Measurements from ENCODE around the gene DDX3Y. TPM values are rescaled to one million over a fixed set of nuclear protein-coding genes. Genes with fewer than 3 reads are reported as not detected.
A peak's percentile ranks its signal among the peaks of the same experiment; 100 is the strongest.

DDX3Y gene
- total RNA-seq (2011; cell fraction: chromatin; rRNA removed; ENCODE audit: low replicate concordance): not detected in 2 replicates
- not detected in 2 replicates for total RNA-seq (2011; cell fraction: nucleolus; rRNA removed)
- total RNA-seq (2011; cell fraction: nucleoplasm; rRNA removed): not detected in 2 replicates
- total RNA-seq (2014; rRNA removed) (not detected in 2 replicates), total RNA-seq (2014; rRNA removed; fragmentation: Illumina TruSeq; extraction: Trizol) (not detected in 2 replicates), total RNA-seq (2015; rRNA removed; fragmentation: Illumina TruSeq; extraction: Trizol) (not detected in 2 replicates), total RNA-seq (2021) (0.18 and 0.38 TPM in 2 replicates), polyA plus RNA-seq (2011; rRNA removed) (not detected in 2 replicates), polyA plus RNA-seq (2014; fragmentation: Illumina TruSeq; extraction: Trizol) (not detected in 2 replicates), polyA plus RNA-seq (2014; fragmentation: Nextera tagmentation; extraction: Ambion mirVana) (not detected), polyA plus RNA-seq (2014; rRNA removed) (not detected in 2 replicates), polyA minus RNA-seq (2011; rRNA and poly(A)+ RNA removed) (not detected in 2 replicates), Bru-seq, nascent RNA (percentile 22 among the genes with signal in this experiment), BruChase-seq, experiment 1, labeled RNA remaining after a 2-hour chase (percentile 20 among the genes with signal in this experiment), BruChase-seq, experiment 2, labeled RNA remaining after a 6-hour chase (percentile 19 among the genes with signal in this experiment)
- not detected in 2 replicates for polyA plus RNA-seq (2011; cell fraction: cytosol; rRNA removed)
- polyA plus RNA-seq (2011; cell fraction: nucleus; rRNA removed): not detected in 2 replicates
- not detected in 2 replicates for polyA plus RNA-seq (2012)
- 1.1 TPM in 1 of 2 replicates, not detected in the other for polyA minus RNA-seq (2011; cell fraction: cytosol; rRNA and poly(A)+ RNA removed)
- not detected in 2 replicates for polyA minus RNA-seq (2011; cell fraction: nucleus; rRNA and poly(A)+ RNA removed)
- long read RNA-seq, experiment 1: 0 reads
- long read RNA-seq, experiment 2: 0 reads
- long read RNA-seq, experiment 3: 0 reads

GRCh38 chrY:12904618-12905516 is at the start of gene DDX3Y:
DDX3Y (plus strand) TSS chrY:12904868; CDS start chrY:12904937, 69 bp downstream.
- no peaks in the 10 kb centered on the region for H3K9me1 ChIP-seq (ENCODE audit: control insufficient read depth, insufficient read depth, low read length)
- H3K9ac ChIP-seq (ENCODE audit: insufficient read depth in 1 of 2, low read depth in 2 of 2, low read length in 2 of 2): no peak within 1 kb of the TSS
- CTCF ChIA-PET (ENCODE audit: low intra/inter-chr PET ratio): no interaction called here
- no peak within 1 kb of the TSS for H3K4me2 ChIP-seq (ENCODE audit: insufficient read depth, low read length)
- no peak within 1 kb of the TSS for H3K4me3 ChIP-seq
- WGBS (ENCODE audit: insufficient coverage, low coverage, missing lambda C conversion rate): no CpG with 5 or more reads among the region's 54 CpGs
- no peak within 1 kb of the TSS for H3K27ac ChIP-seq (ENCODE audit: extremely low read depth, low read depth, low read length)
- intact Hi-C loops (cut with micrococcal nuclease): no loop called here
- TF ChIP-seq KDM2B (CRISPR knock-in tag; IDR thresholded peaks at IDR 0.05): no peak
- no peak for TF ChIP-seq ZNF239 (CRISPR knock-in tag; IDR thresholded peaks at IDR 0.05)
- TF ChIP-seq HNRNPUL1 (IDR thresholded peaks at IDR 0.05; ENCODE audit: low read length): no peak
- no peak for TF ChIP-seq ZNF384 (IDR thresholded peaks at IDR 0.05; ENCODE audit: low read depth, low read length)
- TF ChIP-seq, protein P1, sequence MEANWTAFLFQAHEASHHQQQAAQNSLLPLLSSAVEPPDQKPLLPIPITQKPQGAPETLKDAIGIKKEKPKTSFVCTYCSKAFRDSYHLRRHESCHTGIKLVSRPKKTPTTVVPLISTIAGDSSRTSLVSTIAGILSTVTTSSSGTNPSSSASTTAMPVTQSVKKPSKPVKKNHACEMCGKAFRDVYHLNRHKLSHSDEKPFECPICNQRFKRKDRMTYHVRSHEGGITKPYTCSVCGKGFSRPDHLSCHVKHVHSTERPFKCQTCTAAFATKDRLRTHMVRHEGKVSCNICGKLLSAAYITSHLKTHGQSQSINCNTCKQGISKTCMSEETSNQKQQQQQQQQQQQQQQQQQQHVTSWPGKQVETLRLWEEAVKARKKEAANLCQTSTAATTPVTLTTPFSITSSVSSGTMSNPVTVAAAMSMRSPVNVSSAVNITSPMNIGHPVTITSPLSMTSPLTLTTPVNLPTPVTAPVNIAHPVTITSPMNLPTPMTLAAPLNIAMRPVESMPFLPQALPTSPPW (CRISPR knock-in tag; IDR thresholded peaks at IDR 0.05): no peak
- TF ChIP-seq, protein P2, sequence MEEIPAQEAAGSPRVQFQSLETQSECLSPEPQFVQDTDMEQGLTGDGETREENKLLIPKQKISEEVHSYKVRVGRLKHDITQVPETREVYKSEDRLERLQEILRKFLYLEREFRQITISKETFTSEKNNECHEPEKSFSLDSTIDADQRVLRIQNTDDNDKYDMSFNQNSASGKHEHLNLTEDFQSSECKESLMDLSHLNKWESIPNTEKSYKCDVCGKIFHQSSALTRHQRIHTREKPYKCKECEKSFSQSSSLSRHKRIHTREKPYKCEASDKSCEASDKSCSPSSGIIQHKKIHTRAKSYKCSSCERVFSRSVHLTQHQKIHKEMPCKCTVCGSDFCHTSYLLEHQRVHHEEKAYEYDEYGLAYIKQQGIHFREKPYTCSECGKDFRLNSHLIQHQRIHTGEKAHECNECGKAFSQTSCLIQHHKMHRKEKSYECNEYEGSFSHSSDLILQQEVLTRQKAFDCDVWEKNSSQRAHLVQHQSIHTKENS (CRISPR knock-in tag; IDR thresholded peaks at IDR 0.05): no peak
- no peak for TF ChIP-seq DACH1 (IDR thresholded peaks at IDR 0.05; ENCODE audit: partially characterized antibody)
- TF ChIP-seq NELFE (IDR thresholded peaks at IDR 0.05; ENCODE audit: insufficient read depth, insufficient read length): no peak
- TF ChIP-seq ASH1L (IDR thresholded peaks at IDR 0.05; ENCODE audit: borderline replicate concordance, low read depth, partially characterized antibody): no peak
- no peak for TF ChIP-seq HIVEP1 (CRISPR knock-in tag; IDR thresholded peaks at IDR 0.05)
- no peak for TF ChIP-seq HDAC1 (IDR thresholded peaks at IDR 0.05)
- TF ChIP-seq RBFOX2 (IDR thresholded peaks at IDR 0.05; ENCODE audit: low read depth, low read length): no peak
- TF ChIP-seq SMARCA4 (IDR thresholded peaks at IDR 0.05): no peak
- no peak for TF ChIP-seq CBX8 (IDR thresholded peaks at IDR 0.05; ENCODE audit: borderline replicate concordance, extremely low read depth, low read depth, low read length, poor library complexity, severe bottlenecking)
- no peak for TF ChIP-seq TCF7 (IDR thresholded peaks at IDR 0.05; ENCODE audit: borderline replicate concordance)
- H2AFZ ChIP-seq (ENCODE audit: low read depth, low read length): no peak within 1 kb of the TSS
- DNase-seq (ENCODE audit: extremely low read depth in 1 of 4, low spot score in 3 of 4) (no peak), ATAC-seq (no peak), FAIRE-seq (no peak)
- no peaks in the 10 kb centered on the region for H3K4me1 ChIP-seq (replicated peaks in 1 of 2; ENCODE audit: control insufficient read depth in 2 of 2, insufficient read depth in 2 of 2, low read length in 2 of 2)
- H3K36me3 ChIP-seq (ENCODE audit: control insufficient read depth, insufficient read depth, low read length): no peaks in the 10 kb centered on the region
- no peaks in the 10 kb centered on the region for H3K9me3 ChIP-seq (replicated peaks; ENCODE audit: control insufficient read depth, insufficient read depth, low read depth, low read length)
- in situ Hi-C loops (cut with MboI): no loop called here
- H3K79me2 ChIP-seq (ENCODE audit: control insufficient read depth, insufficient read depth, low read length): no peaks in the 10 kb centered on the region
- no TSS peak for BruUV-seq (replicated peaks)
- H3K27me3 ChIP-seq (ENCODE audit: control insufficient read depth in 2 of 2, insufficient read depth in 2 of 2, low read length in 2 of 2): no peaks in the 10 kb centered on the region
- H4K20me1 ChIP-seq (replicated peaks; ENCODE audit: control insufficient read depth, insufficient read depth, low read length): no peaks in the 10 kb centered on the region
- POLR2A ChIA-PET: no interaction called here
